HEK293 (cell line): ENCODE results near the gene NUP160.

ENCODE experiments used
- CTCF ChIA-PET: fragments of 350-600 bp; formaldehyde crosslinking; extraction: SDS; loops from one replicate; lab custom pipeline; 2021; ENCODE audit warnings: antibody characterized with exemption; lab: Yijun Ruan, JAX
- POLR2A ChIA-PET: fragments of 300-600 bp; formaldehyde crosslinking; extraction: SDS; loops from one replicate; lab custom pipeline; 2020; ENCODE audit warnings: antibody characterized with exemption, inconsistent platforms; lab: Yijun Ruan, JAX
- H3K27ac ChIP-seq: fragments of 200-500 bp; sonication (Bioruptor generic); 2 replicates; pipeline ENCODE4 v1.5.1; 2014; ENCODE audit warnings: low read depth, low read length, control low read depth, inconsistent platforms; ENCODE audit errors: extremely low read depth
- H3K36me3 ChIP-seq, 2 experiments: fragments of 200-500 bp in 1 of 2; sonication (Bioruptor generic) in 1 of 2; 1 replicate in 1 of 2; 2 replicates in 1 of 2; pipeline ENCODE4 v1.5.1; 2014 to 2017; ENCODE audit warnings: inconsistent platforms in 2 of 2, low read length in 2 of 2; ENCODE audit not compliant: control insufficient read depth in 2 of 2, insufficient read depth in 1 of 2
- H3K4me1 ChIP-seq: fragments of 200-500 bp; sonication (Bioruptor generic); 2 replicates; pipeline ENCODE4 v1.5.1; 2014; ENCODE audit warnings: mild to moderate bottlenecking, low read length, inconsistent platforms; ENCODE audit not compliant: control insufficient read depth, insufficient read depth
- H3K4me3 ChIP-seq: 2 replicates; pipeline ENCODE4 v1.5.1; 2011; ENCODE audit warnings: low read depth, mild to moderate bottlenecking, control low read depth, low read length, moderate library complexity
- H3K9me3 ChIP-seq: fragments of 200-500 bp; sonication (Bioruptor generic); 2 replicates; pipeline ENCODE4 v1.5.1; 2014; ENCODE audit warnings: low read depth, low read length, inconsistent platforms; ENCODE audit not compliant: control insufficient read depth, insufficient read depth
- KLF1 ChIP-seq: fragments of 450-650 bp; formaldehyde crosslinking; IDR thresholded peaks from 2 replicates; pipeline ENCODE4 v1.5.1; 2016; ENCODE audit warnings: missing biosample characterization, missing genetic modification characterization
- KLF8 ChIP-seq: fragments of 450-650 bp; formaldehyde crosslinking; IDR thresholded peaks from 2 replicates; pipeline ENCODE4 v1.5.1; 2016; ENCODE audit warnings: missing biosample characterization, missing genetic modification characterization
- KLF9 ChIP-seq: fragments of 450-650 bp; formaldehyde crosslinking; IDR thresholded peaks from 2 replicates; pipeline ENCODE4 v1.5.1; 2016; ENCODE audit warnings: missing biosample characterization, missing genetic modification characterization, low read depth
- OVOL3 ChIP-seq: fragments of 450-650 bp; formaldehyde crosslinking; IDR thresholded peaks from 2 replicates; pipeline ENCODE4 v1.5.1; 2016; ENCODE audit warnings: missing biosample characterization, missing genetic modification characterization
- SP7 ChIP-seq: fragments of 450-650 bp; formaldehyde crosslinking; IDR thresholded peaks from 2 replicates; pipeline ENCODE4 v1.5.1; 2016; ENCODE audit warnings: missing biosample characterization, missing genetic modification characterization
- WT1 ChIP-seq: fragments of 450-650 bp; formaldehyde crosslinking; IDR thresholded peaks from 2 replicates; pipeline ENCODE4 v1.5.1; 2016; ENCODE audit warnings: missing biosample characterization, missing genetic modification characterization
- ZBTB1 ChIP-seq: fragments of 450-650 bp; formaldehyde crosslinking; IDR thresholded peaks from 2 replicates; pipeline ENCODE4 v1.5.1; 2016; ENCODE audit warnings: missing biosample characterization, missing genetic modification characterization
- ZBTB44 ChIP-seq: fragments of 450-650 bp; IDR thresholded peaks from 2 replicates; pipeline ENCODE4 v1.5.1; 2018; ENCODE audit warnings: missing biosample characterization, mild to moderate bottlenecking, missing genetic modification characterization
- ZBTB49 ChIP-seq: fragments of 450-650 bp; formaldehyde crosslinking; IDR thresholded peaks from 2 replicates; pipeline ENCODE4 v1.5.1; 2016; ENCODE audit warnings: missing biosample characterization, missing genetic modification characterization, low read depth
- ZNF121 ChIP-seq: fragments of 450-650 bp; formaldehyde crosslinking; IDR thresholded peaks from 2 replicates; pipeline ENCODE4 v1.5.1; 2016; ENCODE audit warnings: missing biosample characterization, missing genetic modification characterization
- ZNF155 ChIP-seq: fragments of 450-650 bp; formaldehyde crosslinking; IDR thresholded peaks from 2 replicates; pipeline ENCODE4 v1.5.1; 2016; ENCODE audit warnings: missing biosample characterization, missing genetic modification characterization
- ZNF2 ChIP-seq: fragments of 450-650 bp; formaldehyde crosslinking; IDR thresholded peaks from 2 replicates; pipeline ENCODE4 v1.5.1; 2016; ENCODE audit warnings: missing biosample characterization, missing genetic modification characterization
- ZNF211 ChIP-seq: fragments of 450-650 bp; formaldehyde crosslinking; IDR thresholded peaks from 2 replicates; pipeline ENCODE4 v1.5.1; 2016; ENCODE audit warnings: low read depth, missing biosample characterization, missing genetic modification characterization
- ZNF292 ChIP-seq: fragments of 450-650 bp; formaldehyde crosslinking; IDR thresholded peaks from 2 replicates; pipeline ENCODE4 v1.5.1; 2016; ENCODE audit warnings: low read depth, missing biosample characterization, missing genetic modification characterization, borderline replicate concordance
- ZNF416 ChIP-seq: fragments of 450-650 bp; formaldehyde crosslinking; IDR thresholded peaks from 2 replicates; pipeline ENCODE4 v1.5.1; 2016; ENCODE audit warnings: missing biosample characterization, missing genetic modification characterization
- ZNF426 ChIP-seq: fragments of 450-650 bp; formaldehyde crosslinking; IDR thresholded peaks from 2 replicates; pipeline ENCODE4 v1.5.1; 2017; ENCODE audit warnings: missing biosample characterization, missing genetic modification characterization, mild to moderate bottlenecking, inconsistent platforms, moderate library complexity
- ZSCAN18 ChIP-seq: fragments of 450-650 bp; formaldehyde crosslinking; IDR thresholded peaks from 2 replicates; pipeline ENCODE4 v1.5.1; 2016; ENCODE audit warnings: missing biosample characterization, missing genetic modification characterization
- ZXDB ChIP-seq: fragments of 450-650 bp; formaldehyde crosslinking; IDR thresholded peaks from 2 replicates; pipeline ENCODE4 v1.5.1; 2016; ENCODE audit warnings: missing biosample characterization, missing genetic modification characterization
- TF ChIP-seq, protein P1 (sequence below): fragments of 450-650 bp; formaldehyde crosslinking; IDR thresholded peaks from 2 replicates; pipeline ENCODE4 v1.5.1; 2016; ENCODE audit warnings: missing biosample characterization, missing genetic modification characterization
- TF ChIP-seq, protein P2 (sequence below): fragments of 450-650 bp; formaldehyde crosslinking; IDR thresholded peaks from 2 replicates; pipeline ENCODE4 v1.5.1; 2016; ENCODE audit warnings: missing biosample characterization, missing genetic modification characterization, borderline replicate concordance

NUP160 gene

DNA sequence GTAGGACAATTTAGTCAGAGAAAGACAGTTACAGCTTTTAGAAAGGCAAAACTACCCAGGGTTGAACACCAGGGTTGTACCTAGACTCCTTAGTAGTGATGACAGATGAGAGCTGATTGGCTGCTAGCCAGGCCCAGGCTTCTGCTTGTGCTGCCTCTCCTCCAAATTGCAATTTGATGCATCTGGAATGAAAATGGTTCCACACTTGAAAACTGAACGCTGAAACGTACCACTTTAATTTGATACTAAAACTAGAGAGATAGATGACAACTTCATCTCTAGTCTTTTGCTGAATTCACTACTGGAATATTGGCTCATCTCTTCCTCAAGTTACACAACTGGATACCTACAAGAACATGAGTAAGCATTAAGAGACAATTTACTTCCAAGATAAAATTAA is 61.8 kb downstream of the NUP160 start:
- no peaks in the 10 kb centered on the region for H3K4me1 ChIP-seq
- no peak for TF ChIP-seq ZNF292 (tag by site-specific recombination)
- no peak for TF ChIP-seq ZXDB (tag by site-specific recombination)
- TF ChIP-seq, protein P1, sequence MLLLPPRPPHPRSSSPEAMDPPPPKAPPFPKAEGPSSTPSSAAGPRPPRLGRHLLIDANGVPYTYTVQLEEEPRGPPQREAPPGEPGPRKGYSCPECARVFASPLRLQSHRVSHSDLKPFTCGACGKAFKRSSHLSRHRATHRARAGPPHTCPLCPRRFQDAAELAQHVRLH = peak; percentile 26; the same call in 1 of the 2 replicates
- TF ChIP-seq ZNF155 (tag by site-specific recombination) = no peak
- TF ChIP-seq ZNF426 (tag by site-specific recombination) = no peak
- no peak for TF ChIP-seq ZBTB1
- TF ChIP-seq ZBTB44 (tag by site-specific recombination) = 0 out of 2 replicates have a peak, but pooled peaks have one; percentile 58
- TF ChIP-seq ZBTB49 (tag by site-specific recombination) = no peak
- no peak for TF ChIP-seq ZNF2 (tag by site-specific recombination)
- TF ChIP-seq SP7 (tag by site-specific recombination) = no peak
- no peak for TF ChIP-seq KLF9 (tag by site-specific recombination)
- peaks cover 26 to 76% of the 10 kb centered on the region in 2 experiments; a peak in 2 of 3 replicates for H3K36me3 ChIP-seq
- CTCF ChIA-PET = no interaction called here
- H3K9me3 ChIP-seq = no peaks in the 10 kb centered on the region
- POLR2A ChIA-PET = no interaction called here
- no peak overlapping the region for H3K27ac ChIP-seq
- no peak overlapping the region for H3K4me3 ChIP-seq

DNA sequence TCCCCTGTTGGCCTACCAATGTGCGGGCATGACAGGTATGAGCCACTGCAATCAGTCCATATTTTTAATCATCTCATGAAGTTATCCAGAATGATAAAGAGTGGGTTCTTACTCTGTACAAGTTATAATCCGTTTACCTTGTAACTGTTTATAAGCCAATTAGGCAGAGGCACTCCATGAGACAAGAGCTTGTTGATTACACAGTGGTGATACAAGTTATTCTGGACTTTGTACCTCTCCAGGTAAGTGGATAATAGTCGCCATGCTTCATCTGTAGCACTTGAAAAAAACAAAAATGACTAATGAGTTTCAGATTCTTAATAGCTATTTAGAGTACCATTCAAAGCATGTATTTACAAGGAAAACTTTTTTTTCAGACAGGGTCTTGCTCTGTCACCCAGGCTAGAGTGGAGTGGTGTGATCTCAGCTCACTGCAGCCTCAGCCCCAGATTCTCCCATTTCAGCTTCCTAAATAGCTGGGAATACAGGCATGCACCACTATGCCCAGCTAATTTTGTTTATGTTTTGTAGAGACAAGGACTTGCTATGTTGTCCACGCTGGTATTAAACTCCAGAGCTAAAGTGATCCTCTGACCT is 63.3 kb downstream of the NUP160 start:
- POLR2A ChIA-PET = interaction anchor here (0.7 kb wide), 1 partner anchor 23 kb away, joined by 3 read pairs; no protein-coding TSS in a partner anchor
- no peaks in the 10 kb centered on the region for H3K9me3 ChIP-seq
- H3K4me3 ChIP-seq = no peak overlapping the region
- TF ChIP-seq OVOL3 (tag by site-specific recombination) (no peak), KLF1 (no peak), ZNF121 (tag by site-specific recombination) (no peak), ZNF211 (tag by site-specific recombination) (no peak), ZNF416 (tag by site-specific recombination) (no peak), WT1 (tag by site-specific recombination) (no peak), KLF8 (tag by site-specific recombination) (no peak), ZSCAN18 (no peak), ZBTB44 (tag by site-specific recombination) (no peak)
- TF ChIP-seq, protein P2, sequence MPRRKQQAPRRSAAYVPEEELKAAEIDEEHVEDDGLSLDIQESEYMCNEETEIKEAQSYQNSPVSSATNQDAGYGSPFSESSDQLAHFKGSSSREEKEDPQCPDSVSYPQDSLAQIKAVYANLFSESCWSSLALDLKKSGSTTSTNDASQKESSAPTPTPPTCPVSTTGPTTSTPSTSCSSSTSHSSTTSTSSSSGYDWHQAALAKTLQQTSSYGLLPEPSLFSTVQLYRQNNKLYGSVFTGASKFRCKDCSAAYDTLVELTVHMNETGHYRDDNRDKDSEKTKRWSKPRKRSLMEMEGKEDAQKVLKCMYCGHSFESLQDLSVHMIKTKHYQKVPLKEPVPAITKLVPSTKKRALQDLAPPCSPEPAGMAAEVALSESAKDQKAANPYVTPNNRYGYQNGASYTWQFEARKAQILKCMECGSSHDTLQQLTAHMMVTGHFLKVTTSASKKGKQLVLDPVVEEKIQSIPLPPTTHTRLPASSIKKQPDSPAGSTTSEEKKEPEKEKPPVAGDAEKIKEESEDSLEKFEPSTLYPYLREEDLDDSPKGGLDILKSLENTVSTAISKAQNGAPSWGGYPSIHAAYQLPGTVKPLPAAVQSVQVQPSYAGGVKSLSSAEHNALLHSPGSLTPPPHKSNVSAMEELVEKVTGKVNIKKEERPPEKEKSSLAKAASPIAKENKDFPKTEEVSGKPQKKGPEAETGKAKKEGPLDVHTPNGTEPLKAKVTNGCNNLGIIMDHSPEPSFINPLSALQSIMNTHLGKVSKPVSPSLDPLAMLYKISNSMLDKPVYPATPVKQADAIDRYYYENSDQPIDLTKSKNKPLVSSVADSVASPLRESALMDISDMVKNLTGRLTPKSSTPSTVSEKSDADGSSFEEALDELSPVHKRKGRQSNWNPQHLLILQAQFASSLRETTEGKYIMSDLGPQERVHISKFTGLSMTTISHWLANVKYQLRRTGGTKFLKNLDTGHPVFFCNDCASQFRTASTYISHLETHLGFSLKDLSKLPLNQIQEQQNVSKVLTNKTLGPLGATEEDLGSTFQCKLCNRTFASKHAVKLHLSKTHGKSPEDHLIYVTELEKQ (tag by site-specific recombination) = no peak
- H3K27ac ChIP-seq = no peak overlapping the region
- peaks cover 33 to 75% of the 10 kb centered on the region in 2 experiments; a peak in 2 of 3 replicates for H3K36me3 ChIP-seq
- CTCF ChIA-PET = interaction anchor here (0.6 kb wide), 2 partner anchors 63 to 622 kb away, joined by 3 to 5 read pairs; no protein-coding TSS in a partner anchor
- no peaks in the 10 kb centered on the region for H3K4me1 ChIP-seq
